ENCODE results near the gene PRADC1.

PRADC1 gene

DNA sequence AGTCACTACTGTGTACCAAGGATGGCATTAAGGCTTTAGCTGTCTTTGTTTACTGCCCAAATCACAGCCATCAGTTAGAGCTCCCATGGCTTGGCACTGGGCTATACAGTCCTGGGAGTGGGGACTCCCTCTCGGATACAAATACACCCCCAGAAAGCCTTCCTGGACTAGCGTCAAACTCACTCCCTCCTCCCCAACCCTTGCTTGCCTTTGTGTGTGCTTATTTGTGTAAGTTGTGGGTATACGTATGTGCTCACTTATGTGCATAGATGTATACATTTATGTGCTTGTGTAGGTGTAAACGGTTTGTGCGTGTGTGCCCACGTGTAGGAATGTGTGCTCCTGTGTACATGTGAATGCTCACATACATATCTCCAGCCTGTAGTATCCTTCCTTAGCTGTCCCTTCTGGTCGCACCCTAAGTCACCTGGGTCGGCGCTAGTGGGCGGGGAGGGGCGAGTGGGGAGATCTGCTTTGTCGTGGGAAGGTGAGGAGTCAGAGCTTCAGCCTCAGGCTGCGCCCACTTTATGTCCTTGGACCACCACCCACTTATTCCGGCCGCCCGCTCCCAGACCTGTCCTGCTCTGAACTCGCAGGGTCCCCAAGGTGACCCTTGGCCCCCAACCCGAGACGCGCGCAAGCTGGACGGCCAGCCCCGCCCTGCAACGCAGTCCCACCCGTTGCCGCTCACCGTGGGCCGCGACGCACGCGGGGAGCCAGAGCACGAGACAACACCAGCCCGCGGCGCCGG lies 461 bp downstream of the PRADC1 start:
- peaks cover 13% of the 10 kb centered on the region for H3K79me1 ChIP-seq (ENCODE audit: low read length)
- H4K12ac ChIP-seq (ENCODE audit: low read depth, low read length), result no peak overlapping the region
- H3K18ac ChIP-seq (ENCODE audit: low read length), result peak overlapping the region; percentile 56
- no peak overlapping the region for H3K23ac ChIP-seq (ENCODE audit: low read length)
- H3K27me3 ChIP-seq (ENCODE audit: insufficient read depth, low read length), result no peaks in the 10 kb centered on the region
- peaks cover 2 to 15% of the 10 kb centered on the region in 2 experiments for H3K36me3 ChIP-seq (ENCODE audit: control insufficient read depth in 1 of 2, insufficient read depth in 2 of 2, low read length in 2 of 2)
- no peak overlapping the region for H4K91ac ChIP-seq (ENCODE audit: low read depth, low read length)
- peak overlapping the region; percentile 75 for H2AFZ ChIP-seq (ENCODE audit: insufficient read depth, low read length, poor library complexity)
- peaks cover 22% of the 10 kb centered on the region for H3K79me2 ChIP-seq (ENCODE audit: control insufficient read depth, insufficient read depth, low read length, poor library complexity)
- no peaks in the 10 kb centered on the region for H3K9me3 ChIP-seq (ENCODE audit: insufficient read depth, low read depth, low read length)
- no peak overlapping the region for H3K4ac ChIP-seq (ENCODE audit: low read depth, low read length)
- no CpG with 5 or more reads among the region's 37 CpGs for WGBS (ENCODE audit: extremely low coverage, insufficient coverage, insufficient read length)
- no peak overlapping the region for H3K27ac ChIP-seq (ENCODE audit: low read depth, low read length)
- H3K14ac ChIP-seq (ENCODE audit: low read length), result peak overlapping the region; percentile 13
- peak overlapping the region; percentile 91 for H3K4me3 ChIP-seq (ENCODE audit: low read depth, low read length)
- no peak overlapping the region for H2AK5ac ChIP-seq (ENCODE audit: low read length)
- H2BK120ac ChIP-seq (ENCODE audit: insufficient read depth, low read length, poor library complexity), result no peak overlapping the region
- H3K4me1 ChIP-seq (ENCODE audit: control insufficient read depth in 1 of 2, insufficient read depth in 2 of 2, low read length in 2 of 2), result peaks cover 11 to 12% of the 10 kb centered on the region in 2 experiments
- DNase-seq, result peak in 1 of 2 donors; percentile 14
- peak overlapping the region; percentile 70 for H3K9ac ChIP-seq (ENCODE audit: low read length)
- H2BK5ac ChIP-seq (ENCODE audit: low read depth, low read length, poor library complexity), result no peak overlapping the region
- H3K4me2 ChIP-seq (ENCODE audit: low read length), result peak overlapping the region; percentile 77
- no peak overlapping the region for H2BK12ac ChIP-seq (ENCODE audit: low read length)
- peak overlapping the region; percentile 41 for H4K8ac ChIP-seq (ENCODE audit: low read depth, low read length)

DNA sequence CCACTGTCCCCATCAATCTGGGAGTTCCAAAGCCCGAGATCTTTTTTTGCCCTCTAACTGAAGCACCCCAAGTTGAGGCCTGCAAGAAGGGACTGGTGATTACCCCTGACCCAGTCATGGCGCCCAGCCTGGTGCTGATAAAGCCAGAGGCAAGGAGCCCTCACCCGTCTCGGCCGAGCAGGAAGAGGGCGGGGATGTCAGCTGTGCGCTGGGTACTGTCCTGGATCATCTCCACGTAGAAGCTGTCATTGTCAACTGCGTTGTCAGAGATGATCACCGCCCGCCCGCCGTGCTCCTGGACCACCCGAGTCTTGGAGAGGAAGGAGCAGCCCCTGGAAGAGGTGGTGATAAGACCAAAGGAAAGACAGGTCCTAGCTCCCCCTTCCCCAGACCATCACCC lies 4.4 kb downstream of the PRADC1 start:
- WGBS (ENCODE audit: extremely low coverage, insufficient coverage, insufficient read length), result no CpG with 5 or more reads among the region's 14 CpGs

DNA sequence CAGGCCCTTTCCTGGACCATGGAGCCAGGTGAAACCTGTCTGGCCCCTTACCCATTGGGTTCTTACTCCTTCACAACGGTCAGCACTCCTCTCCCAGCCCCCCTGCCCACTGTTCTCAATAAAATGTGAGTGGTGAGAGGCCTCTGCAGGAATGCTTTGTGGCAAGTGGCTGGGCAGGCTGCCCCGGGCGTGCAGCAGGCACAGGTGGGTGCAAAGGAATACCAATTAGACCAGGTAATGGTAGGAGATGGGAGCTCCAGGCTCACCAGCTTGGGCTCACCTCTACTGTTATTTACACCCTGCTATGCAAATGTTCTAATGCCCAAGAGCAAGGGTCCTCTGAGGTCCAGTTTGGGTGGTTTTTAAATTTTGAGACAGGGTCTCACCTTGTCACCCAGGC lies 6.0 kb downstream of the PRADC1 start:
- H3K18ac ChIP-seq (ENCODE audit: low read length), result no peak overlapping the region
- no peaks in the 10 kb centered on the region for H3K79me1 ChIP-seq (ENCODE audit: low read length)

More for the DNA sequence above, 4.4 kb downstream of the PRADC1 start:
- Histone ChIP-seq H3K18ac (ENCODE audit: low read length) (no peak overlapping the region), H3K27ac (ENCODE audit: low read depth, low read length) (no peak overlapping the region), H2BK120ac (ENCODE audit: insufficient read depth, low read length, poor library complexity) (no peak overlapping the region), H3K9ac (ENCODE audit: low read length) (no peak overlapping the region), H3K36me3 (ENCODE audit: control insufficient read depth in 1 of 2, insufficient read depth in 2 of 2, low read length in 2 of 2) (peaks cover 24 to 45% of the 10 kb centered on the region in 2 experiments), H3K79me1 (ENCODE audit: low read length) (peaks cover 5% of the 10 kb centered on the region), H2BK5ac (ENCODE audit: low read depth, low read length, poor library complexity) (no peak overlapping the region), H2BK12ac (ENCODE audit: low read length) (no peak overlapping the region), H3K9me3 (ENCODE audit: insufficient read depth, low read depth, low read length) (peaks cover 3% of the 10 kb centered on the region), H4K8ac (ENCODE audit: low read depth, low read length) (no peak overlapping the region), H3K4ac (ENCODE audit: low read depth, low read length) (no peak overlapping the region), H3K23ac (ENCODE audit: low read length) (no peak overlapping the region), H4K91ac (ENCODE audit: low read depth, low read length) (no peak overlapping the region), H3K4me1 (ENCODE audit: control insufficient read depth in 1 of 2, insufficient read depth in 2 of 2, low read length in 2 of 2) (peaks cover 3 to 4% of the 10 kb centered on the region in 2 experiments), H3K79me2 (ENCODE audit: control insufficient read depth, insufficient read depth, low read length, poor library complexity) (no peaks in the 10 kb centered on the region), H2AFZ (ENCODE audit: insufficient read depth, low read length, poor library complexity) (no peak overlapping the region), H4K12ac (ENCODE audit: low read depth, low read length) (no peak overlapping the region), H3K4me2 (ENCODE audit: low read length) (no peak overlapping the region), H2AK5ac (ENCODE audit: low read length) (no peak overlapping the region), H3K4me3 (ENCODE audit: low read depth, low read length) (no peak overlapping the region), H3K27me3 (ENCODE audit: insufficient read depth, low read length) (no peaks in the 10 kb centered on the region), H3K14ac (ENCODE audit: low read length) (no peak overlapping the region)
- no peak for DNase-seq

DNA sequence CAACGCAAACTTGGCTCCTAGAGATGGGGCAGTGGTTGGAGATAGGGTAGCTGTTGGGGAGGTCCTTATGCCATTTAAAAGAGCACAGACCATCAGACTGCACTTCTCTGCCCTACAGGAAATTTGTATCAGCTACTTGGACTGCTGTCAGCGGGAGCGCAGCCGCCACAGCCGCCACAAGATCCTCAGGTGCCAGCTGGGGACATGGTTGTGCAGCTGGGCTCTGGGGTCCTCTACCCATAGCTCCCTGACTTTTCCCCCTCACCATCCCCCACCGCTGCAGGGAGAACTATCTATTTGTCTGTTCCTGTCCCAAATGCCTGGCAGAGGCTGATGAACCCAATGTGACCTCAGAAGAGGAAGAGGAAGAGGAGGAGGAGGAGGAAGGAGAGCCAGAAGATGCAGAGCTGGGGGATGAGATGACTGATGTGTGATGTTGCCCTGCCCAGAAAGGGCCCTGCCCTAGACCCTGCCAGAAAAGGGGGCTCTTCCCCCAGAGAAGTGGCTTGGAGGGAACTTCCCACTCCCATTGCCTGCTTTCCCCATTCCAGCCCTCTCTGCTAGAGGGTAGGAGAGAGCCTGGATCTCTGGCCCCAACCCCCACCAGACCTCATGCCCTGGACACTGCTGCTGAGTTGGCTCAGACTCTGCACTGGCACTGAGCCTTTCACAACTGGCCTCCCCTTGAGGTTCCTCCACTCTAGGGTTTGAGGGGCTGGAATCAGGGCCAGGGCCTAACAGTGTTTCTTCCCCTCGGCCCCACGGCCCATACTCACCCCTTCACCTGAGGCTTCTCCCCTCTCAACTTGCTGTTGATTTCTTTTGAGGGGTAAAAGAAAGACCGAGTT lies 7.3 kb downstream of the PRADC1 start:
- peaks cover 38 to 68% of the 10 kb centered on the region in 2 experiments for H3K36me3 ChIP-seq (ENCODE audit: control insufficient read depth in 1 of 2, insufficient read depth in 2 of 2, low read length in 2 of 2)

More for the DNA sequence above, 6.0 kb downstream of the PRADC1 start:
- Histone ChIP-seq H3K4ac (ENCODE audit: low read depth, low read length) (no peak overlapping the region), H3K4me1 (ENCODE audit: control insufficient read depth in 1 of 2, insufficient read depth in 2 of 2, low read length in 2 of 2) (no peaks in the 10 kb centered on the region), H3K9me3 (ENCODE audit: insufficient read depth, low read depth, low read length) (peaks cover 3% of the 10 kb centered on the region), H3K36me3 (ENCODE audit: control insufficient read depth in 1 of 2, insufficient read depth in 2 of 2, low read length in 2 of 2) (peaks cover 34 to 59% of the 10 kb centered on the region in 2 experiments), H3K4me3 (ENCODE audit: low read depth, low read length) (no peak overlapping the region), H3K23ac (ENCODE audit: low read length) (no peak overlapping the region), H3K27me3 (ENCODE audit: insufficient read depth, low read length) (no peaks in the 10 kb centered on the region), H3K4me2 (ENCODE audit: low read length) (no peak overlapping the region), H4K91ac (ENCODE audit: low read depth, low read length) (no peak overlapping the region), H3K27ac (ENCODE audit: low read depth, low read length) (no peak overlapping the region), H4K8ac (ENCODE audit: low read depth, low read length) (no peak overlapping the region), H2BK120ac (ENCODE audit: insufficient read depth, low read length, poor library complexity) (no peak overlapping the region), H3K14ac (ENCODE audit: low read length) (no peak overlapping the region), H3K9ac (ENCODE audit: low read length) (no peak overlapping the region), H4K12ac (ENCODE audit: low read depth, low read length) (no peak overlapping the region), H3K79me2 (ENCODE audit: control insufficient read depth, insufficient read depth, low read length, poor library complexity) (no peaks in the 10 kb centered on the region), H2BK12ac (ENCODE audit: low read length) (no peak overlapping the region), H2AK5ac (ENCODE audit: low read length) (no peak overlapping the region), H2BK5ac (ENCODE audit: low read depth, low read length, poor library complexity) (no peak overlapping the region), H2AFZ (ENCODE audit: insufficient read depth, low read length, poor library complexity) (no peak overlapping the region)
- DNase-seq, result no peak
- WGBS (ENCODE audit: extremely low coverage, insufficient coverage, insufficient read length), result no CpG with 5 or more reads among the region's 3 CpGs

More for the DNA sequence above, 7.3 kb downstream of the PRADC1 start:
- H4K8ac ChIP-seq (ENCODE audit: low read depth, low read length), result no peak overlapping the region
- no peak overlapping the region for H3K23ac ChIP-seq (ENCODE audit: low read length)
- H3K4me2 ChIP-seq (ENCODE audit: low read length), result no peak overlapping the region
- H3K9ac ChIP-seq (ENCODE audit: low read length), result no peak overlapping the region
- no peak overlapping the region for H2BK12ac ChIP-seq (ENCODE audit: low read length)
- H3K4ac ChIP-seq (ENCODE audit: low read depth, low read length), result no peak overlapping the region
- H2BK120ac ChIP-seq (ENCODE audit: insufficient read depth, low read length, poor library complexity), result no peak overlapping the region
- WGBS (ENCODE audit: extremely low coverage, insufficient coverage, insufficient read length), result no CpG with 5 or more reads among the region's 9 CpGs
- no peak overlapping the region for H4K91ac ChIP-seq (ENCODE audit: low read depth, low read length)
- H3K18ac ChIP-seq (ENCODE audit: low read length), result no peak overlapping the region
- no peaks in the 10 kb centered on the region for H3K79me1 ChIP-seq (ENCODE audit: low read length)
- H3K9me3 ChIP-seq (ENCODE audit: insufficient read depth, low read depth, low read length), result peaks cover 3% of the 10 kb centered on the region
- H3K27me3 ChIP-seq (ENCODE audit: insufficient read depth, low read length), result no peaks in the 10 kb centered on the region
- no peaks in the 10 kb centered on the region for H3K79me2 ChIP-seq (ENCODE audit: control insufficient read depth, insufficient read depth, low read length, poor library complexity)
- no peak for DNase-seq
- H3K27ac ChIP-seq (ENCODE audit: low read depth, low read length), result no peak overlapping the region
- no peak overlapping the region for H2AFZ ChIP-seq (ENCODE audit: insufficient read depth, low read length, poor library complexity)
- H2BK5ac ChIP-seq (ENCODE audit: low read depth, low read length, poor library complexity), result no peak overlapping the region
- H3K4me1 ChIP-seq (ENCODE audit: control insufficient read depth in 1 of 2, insufficient read depth in 2 of 2, low read length in 2 of 2), result no peaks in the 10 kb centered on the region
- no peak overlapping the region for H3K14ac ChIP-seq (ENCODE audit: low read length)
- no peak overlapping the region for H3K4me3 ChIP-seq (ENCODE audit: low read depth, low read length)
- H2AK5ac ChIP-seq (ENCODE audit: low read length), result no peak overlapping the region
- no peak overlapping the region for H4K12ac ChIP-seq (ENCODE audit: low read depth, low read length)
